Neural crest cell (in vitro differentiated cells): ENCODE measurements around the gene PRPF38B. TPM values are rescaled to one million over a fixed set of nuclear protein-coding genes. Genes with fewer than 3 reads are reported as not detected.
"Not testable (repeated sequence)": the region's sequence is repeated elsewhere in the genome, so short reads cannot be mapped to it uniquely, and the experiment has no call there.

Experiments
- DNase-seq: peaks from one replicate; pipeline ENCODE4 v3.0.0; 2021; ENCODE audit warnings: low read depth, mixed read lengths, low spot score
- H3K27ac Mint-ChIP-seq: one replicate; pipeline ENCODE4 v1.8.0; 2021; ENCODE audit warnings: mild to moderate bottlenecking, mixed read lengths; ENCODE audit not compliant: unreplicated experiment
- H3K27me3 Mint-ChIP-seq: 2 replicates; pipeline ENCODE4 v1.8.0; 2021; ENCODE audit warnings: low read depth, mild to moderate bottlenecking, mixed read lengths
- H3K36me3 Mint-ChIP-seq: 2 replicates; pipeline ENCODE4 v1.8.0; 2021; ENCODE audit warnings: low read depth, mild to moderate bottlenecking, mixed read lengths
- H3K4me1 Mint-ChIP-seq: 2 replicates; pipeline ENCODE4 v1.8.0; 2021; ENCODE audit warnings: mixed read lengths
- H3K4me3 Mint-ChIP-seq: one replicate; pipeline ENCODE4 v1.8.0; 2021; ENCODE audit warnings: mild to moderate bottlenecking, mixed read lengths
- H3K9me3 Mint-ChIP-seq: 2 replicates; pipeline ENCODE4 v1.8.0; 2021; ENCODE audit warnings: mixed read lengths
- total RNA-seq: library from RNA; stranded (reverse); gene quantifications from 2 replicates; pipeline ENCODE4 v1.2.1, GENCODE V29; 2021
- TF ChIP-seq, protein P1 (sequence below): fragments of 200-600 bp; sonication (generic); conservative IDR thresholded peaks from 2 replicates; pipeline ENCODE4 v1.5.0; 2021; ENCODE audit warnings: antibody characterized with exemption, mild to moderate bottlenecking

Gene PRPF38B
- total RNA-seq, 1 donor from 2014 or later, result 55.2 TPM

DNA sequence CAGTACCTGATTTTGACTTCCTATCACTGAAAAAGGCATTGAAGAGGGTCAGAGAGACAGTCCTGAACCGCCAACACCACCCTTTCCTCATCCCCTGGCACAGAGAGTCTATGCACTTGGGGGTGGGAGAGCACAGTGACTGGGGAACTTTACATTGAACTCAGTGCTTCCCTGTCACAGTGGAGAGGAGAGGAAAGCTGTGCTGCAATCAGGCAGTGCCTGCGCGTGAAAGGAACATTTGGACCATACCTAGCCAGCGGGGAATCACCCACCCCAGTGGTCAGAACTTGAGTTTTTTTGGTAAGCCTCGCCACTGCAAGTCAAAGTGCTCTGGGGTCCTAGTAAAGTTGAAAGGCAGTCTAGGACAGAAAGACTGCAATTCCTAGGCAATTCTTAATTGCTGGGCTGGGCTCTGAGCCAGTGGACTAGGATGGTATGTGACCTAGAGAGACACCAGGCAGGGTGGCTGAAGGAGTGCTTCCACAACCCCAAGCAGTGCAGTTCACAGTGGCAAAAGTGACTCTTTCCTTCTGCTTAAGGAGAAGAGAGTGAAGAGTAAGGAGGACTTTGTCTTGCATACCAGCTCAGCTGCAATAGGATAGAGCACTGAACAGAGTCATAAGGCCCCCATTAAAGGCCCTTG lies 21.9 kb upstream of the PRPF38B start:
- TF ChIP-seq, protein P1, sequence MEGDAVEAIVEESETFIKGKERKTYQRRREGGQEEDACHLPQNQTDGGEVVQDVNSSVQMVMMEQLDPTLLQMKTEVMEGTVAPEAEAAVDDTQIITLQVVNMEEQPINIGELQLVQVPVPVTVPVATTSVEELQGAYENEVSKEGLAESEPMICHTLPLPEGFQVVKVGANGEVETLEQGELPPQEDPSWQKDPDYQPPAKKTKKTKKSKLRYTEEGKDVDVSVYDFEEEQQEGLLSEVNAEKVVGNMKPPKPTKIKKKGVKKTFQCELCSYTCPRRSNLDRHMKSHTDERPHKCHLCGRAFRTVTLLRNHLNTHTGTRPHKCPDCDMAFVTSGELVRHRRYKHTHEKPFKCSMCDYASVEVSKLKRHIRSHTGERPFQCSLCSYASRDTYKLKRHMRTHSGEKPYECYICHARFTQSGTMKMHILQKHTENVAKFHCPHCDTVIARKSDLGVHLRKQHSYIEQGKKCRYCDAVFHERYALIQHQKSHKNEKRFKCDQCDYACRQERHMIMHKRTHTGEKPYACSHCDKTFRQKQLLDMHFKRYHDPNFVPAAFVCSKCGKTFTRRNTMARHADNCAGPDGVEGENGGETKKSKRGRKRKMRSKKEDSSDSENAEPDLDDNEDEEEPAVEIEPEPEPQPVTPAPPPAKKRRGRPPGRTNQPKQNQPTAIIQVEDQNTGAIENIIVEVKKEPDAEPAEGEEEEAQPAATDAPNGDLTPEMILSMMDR, result no peak
- Mint-ChIP-seq H3K9me3 (peaks cover 2% of the 10 kb centered on the region), H3K4me1 (no peaks in the 10 kb centered on the region), H3K36me3 (peaks cover 8% of the 10 kb centered on the region), H3K4me3 (no peak overlapping the region), H3K27me3 (peaks cover 2% of the 10 kb centered on the region), H3K27ac (no peak overlapping the region)
- no peak for DNase-seq

GRCh38 chr1:108671143-108671542 lies 21.0 kb upstream of the PRPF38B start:
- H3K4me1 Mint-ChIP-seq, result no peaks in the 10 kb centered on the region
- H3K27ac Mint-ChIP-seq, result no peak overlapping the region
- H3K36me3 Mint-ChIP-seq, result peaks cover 8% of the 10 kb centered on the region
- TF ChIP-seq, protein P1, result no peak
- H3K9me3 Mint-ChIP-seq, result peaks cover 2% of the 10 kb centered on the region
- DNase-seq, result no peak
- H3K27me3 Mint-ChIP-seq, result peaks cover 2% of the 10 kb centered on the region
- no peak overlapping the region for H3K4me3 Mint-ChIP-seq

- no peak for DNase-seq
- Mint-ChIP-seq H3K27me3 (peaks cover 2% of the 10 kb centered on the region), H3K36me3 (peaks cover 6% of the 10 kb centered on the region)
Measured at GRCh38 chr1:108678706-108679105, 13.4 kb upstream of the PRPF38B start.

DNA sequence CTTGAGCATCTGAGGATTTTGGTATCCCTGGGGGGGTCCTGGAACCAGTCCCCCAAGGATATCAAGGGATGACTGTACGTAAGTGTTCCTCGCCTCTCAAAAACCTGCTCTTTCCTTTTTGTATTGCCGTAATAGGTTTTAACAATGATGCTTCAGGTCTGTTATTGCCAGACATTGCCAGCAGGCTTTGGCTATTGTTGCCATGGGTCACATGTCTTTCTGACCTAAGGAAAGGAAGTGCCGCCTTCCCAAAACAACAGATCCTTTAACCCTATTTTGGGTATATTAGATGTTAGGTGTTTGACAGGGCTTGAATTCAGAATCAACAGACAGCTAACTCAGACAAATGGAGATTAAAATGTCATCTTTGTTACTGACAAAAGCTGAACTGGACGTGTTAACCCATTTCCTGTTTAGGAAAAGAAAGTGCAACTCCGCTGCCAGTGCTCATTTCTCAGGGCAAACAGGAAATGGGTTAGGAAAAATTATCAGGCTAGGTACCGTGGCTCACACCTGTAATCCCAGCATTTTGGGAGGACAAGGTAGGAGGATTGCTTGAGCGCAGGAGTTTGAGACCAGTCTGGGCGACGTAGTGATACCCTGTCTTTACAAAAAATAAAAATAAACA lies 12.4 kb upstream of the PRPF38B start:
- Mint-ChIP-seq H3K27ac (no peak overlapping the region), H3K4me3 (no peak overlapping the region), H3K36me3 (peaks cover 2% of the 10 kb centered on the region), H3K4me1 (no peaks in the 10 kb centered on the region), H3K27me3 (peaks cover 5% of the 10 kb centered on the region), H3K9me3 (no peaks in the 10 kb centered on the region)
- TF ChIP-seq, protein P1, result no peak
- DNase-seq, result no peak

More at GRCh38 chr1:108678706-108679105, 13.4 kb upstream of the PRPF38B start:
- Mint-ChIP-seq H3K4me3 (no peak overlapping the region), H3K4me1 (no peaks in the 10 kb centered on the region), H3K27ac (no peak overlapping the region), H3K9me3 (no peaks in the 10 kb centered on the region)
- TF ChIP-seq, protein P1, result no peak

DNA sequence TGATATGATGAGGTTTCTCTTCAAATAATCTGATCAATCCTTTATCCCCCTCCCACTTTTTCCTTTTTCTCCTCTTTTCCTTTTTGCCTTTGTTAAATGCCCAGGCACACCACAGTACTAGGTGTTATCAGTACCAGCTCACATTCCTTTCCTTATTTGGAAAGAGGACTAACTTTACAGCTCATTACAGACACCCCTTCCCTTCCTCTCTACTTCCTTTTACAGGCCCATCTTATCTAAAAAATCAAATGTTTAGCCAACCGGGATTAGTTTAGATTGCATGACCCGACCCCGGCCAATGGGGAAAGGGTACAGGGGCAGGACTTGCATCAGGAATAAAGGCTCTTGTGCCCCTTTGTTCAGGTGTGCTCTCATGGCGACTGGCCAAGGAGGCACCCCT lies 10.4 kb upstream of the PRPF38B start:
- peaks cover 11% of the 10 kb centered on the region for H3K27me3 Mint-ChIP-seq
- H3K4me3 Mint-ChIP-seq, DNase-seq, H3K27ac Mint-ChIP-seq, H3K9me3 Mint-ChIP-seq, H3K4me1 Mint-ChIP-seq, H3K36me3 Mint-ChIP-seq: not testable (repeated sequence)

DNA sequence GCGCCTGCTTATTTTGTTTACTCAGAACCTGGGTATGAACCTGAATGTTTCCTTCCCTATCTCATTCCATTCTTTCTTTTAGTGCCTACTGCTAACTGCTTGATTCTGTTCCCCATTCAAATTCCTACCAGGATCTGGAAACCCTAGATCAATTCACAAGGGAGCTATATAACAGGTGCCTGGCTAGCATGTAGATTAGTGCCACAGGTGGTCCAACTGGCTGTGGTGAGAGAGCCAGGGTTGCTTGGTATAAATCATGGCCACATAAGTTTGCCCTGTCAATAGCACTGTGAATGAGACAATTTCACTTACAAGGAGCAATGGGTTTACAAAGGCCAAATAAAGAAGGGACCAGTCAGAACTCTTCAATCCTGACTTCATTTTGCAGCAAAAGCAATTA lies 6.6 kb upstream of the PRPF38B start:
- Mint-ChIP-seq H3K27me3 (peaks cover 28% of the 10 kb centered on the region), H3K27ac (no peak overlapping the region), H3K4me1 (peaks cover 3% of the 10 kb centered on the region), H3K4me3 (no peak overlapping the region), H3K36me3 (no peaks in the 10 kb centered on the region), H3K9me3 (no peaks in the 10 kb centered on the region)
- no peak for DNase-seq
- TF ChIP-seq, protein P1, result no peak
